Esophagus muscularis mucosa (tissue), 3 donors: Measurements from ENCODE around the gene ST7.

Experiments
- POLR2A ChIP-seq: fragments of 450-650 bp; IDR thresholded peaks from one replicate; pipeline ENCODE4 v1.6.1; 2017; ENCODE audit warnings: antibody characterized with exemption, moderate library complexity, mild to moderate bottlenecking, low read depth
- POLR2AphosphoS5 ChIP-seq, 2 donors: sonication (generic); formaldehyde crosslinking; IDR thresholded peaks; one replicate each; pipeline ENCODE4 v1.6.1; 2017; ENCODE audit warnings: antibody characterized with exemption in 2 of 2
- TF ChIP-seq, protein P1 (sequence below), 3 experiments: fragments of 200-600 bp in 2 of 3; fragments of 450-650 bp in 1 of 3; sonication (generic) in 2 of 3; IDR thresholded peaks; one replicate each; pipeline ENCODE4 v1.5.1; 2017 to 2019; ENCODE audit warnings: antibody characterized with exemption in 3 of 3, mild to moderate bottlenecking in 2 of 3, moderate library complexity in 1 of 3

- TF ChIP-seq, protein P1, sequence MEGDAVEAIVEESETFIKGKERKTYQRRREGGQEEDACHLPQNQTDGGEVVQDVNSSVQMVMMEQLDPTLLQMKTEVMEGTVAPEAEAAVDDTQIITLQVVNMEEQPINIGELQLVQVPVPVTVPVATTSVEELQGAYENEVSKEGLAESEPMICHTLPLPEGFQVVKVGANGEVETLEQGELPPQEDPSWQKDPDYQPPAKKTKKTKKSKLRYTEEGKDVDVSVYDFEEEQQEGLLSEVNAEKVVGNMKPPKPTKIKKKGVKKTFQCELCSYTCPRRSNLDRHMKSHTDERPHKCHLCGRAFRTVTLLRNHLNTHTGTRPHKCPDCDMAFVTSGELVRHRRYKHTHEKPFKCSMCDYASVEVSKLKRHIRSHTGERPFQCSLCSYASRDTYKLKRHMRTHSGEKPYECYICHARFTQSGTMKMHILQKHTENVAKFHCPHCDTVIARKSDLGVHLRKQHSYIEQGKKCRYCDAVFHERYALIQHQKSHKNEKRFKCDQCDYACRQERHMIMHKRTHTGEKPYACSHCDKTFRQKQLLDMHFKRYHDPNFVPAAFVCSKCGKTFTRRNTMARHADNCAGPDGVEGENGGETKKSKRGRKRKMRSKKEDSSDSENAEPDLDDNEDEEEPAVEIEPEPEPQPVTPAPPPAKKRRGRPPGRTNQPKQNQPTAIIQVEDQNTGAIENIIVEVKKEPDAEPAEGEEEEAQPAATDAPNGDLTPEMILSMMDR (IDR thresholded peaks at IDR 0.05) = no peak
- TF ChIP-seq POLR2AphosphoS5 (IDR thresholded peaks at IDR 0.05) = no peak
- TF ChIP-seq POLR2A = no peak
These were observed 195.7 kb downstream of the ST7 start for GRCh38 chr7:117148971-117149370.
